NCI-H510A (cell line): ENCODE measurements around the gene CRHR1.

Experiments used
- DNase-seq: peaks from one replicate; lab custom pipeline; 2025; lab: John Stamatoyannopoulos, UW

CRHR1 gene

DNA sequence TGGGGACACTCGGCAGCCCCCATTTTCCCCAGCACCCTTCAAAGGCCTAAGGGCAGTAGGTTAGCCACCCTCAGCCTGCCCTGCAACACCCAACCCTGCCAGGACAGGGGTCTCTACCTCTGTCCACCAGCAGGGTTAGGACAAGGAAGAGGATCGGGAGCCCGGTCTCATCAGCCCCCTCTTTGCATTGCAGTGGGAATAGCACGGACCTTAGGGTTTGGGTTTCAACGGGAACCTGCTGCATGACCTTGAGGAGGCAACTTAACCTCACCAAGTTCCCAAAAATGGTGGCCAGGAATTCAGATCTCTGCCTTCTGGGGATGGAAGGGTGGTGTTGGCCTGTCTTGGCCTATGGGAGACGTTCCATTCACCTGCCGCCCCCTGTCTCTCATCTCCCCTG, 40.4 kb downstream of the CRHR1 start:
- no peak for DNase-seq

DNA sequence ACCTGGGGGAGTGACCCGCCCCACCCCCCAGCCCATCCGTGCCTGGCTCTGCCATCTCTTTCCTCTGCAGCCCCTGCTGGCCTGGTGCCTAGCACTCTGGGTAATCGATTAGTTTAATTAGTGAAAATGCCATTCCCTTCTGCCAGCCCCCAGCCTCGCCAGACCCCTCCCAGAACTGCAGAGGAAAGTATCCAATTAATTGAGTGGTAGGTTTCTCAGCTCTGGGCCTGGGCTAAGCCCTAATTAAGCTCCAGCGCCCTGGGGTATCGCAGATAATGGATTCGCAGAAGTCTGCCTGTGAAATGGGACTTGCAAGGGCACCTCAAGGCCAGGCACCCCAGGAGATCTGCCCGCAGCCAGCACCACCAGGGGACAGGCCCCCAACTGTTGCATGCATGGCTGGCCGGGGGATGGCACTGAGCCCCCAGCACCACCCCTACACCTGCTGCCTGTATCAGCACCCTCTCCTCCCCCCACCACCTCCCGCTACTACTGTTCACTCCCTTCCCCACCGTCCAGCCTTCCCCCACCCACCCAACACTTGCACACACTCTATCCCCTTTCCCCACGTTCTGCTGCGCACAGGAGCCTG, 40.9 kb downstream of the CRHR1 start:
- DNase-seq = no peak

DNA sequence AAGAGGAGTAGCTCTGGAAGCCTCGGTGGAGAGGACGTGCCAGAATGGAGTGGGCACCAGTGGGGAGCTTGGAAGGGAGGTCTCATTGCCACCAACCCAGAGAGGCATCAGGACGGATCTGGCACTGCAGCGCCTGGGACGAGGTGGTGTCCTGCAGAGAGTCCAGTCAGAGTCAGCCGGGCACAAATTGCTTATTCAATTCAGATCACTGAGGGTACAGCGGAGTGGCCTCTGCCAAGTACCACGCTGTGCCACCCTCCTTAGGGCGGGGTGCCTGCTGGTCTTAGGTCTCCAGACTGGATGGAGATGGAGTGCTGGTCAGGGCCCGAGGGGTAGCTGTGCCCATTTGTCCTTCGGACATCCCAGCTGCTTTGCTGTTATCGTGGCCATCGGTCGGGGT, 41.7 kb downstream of the CRHR1 start:
- no peak for DNase-seq

DNA sequence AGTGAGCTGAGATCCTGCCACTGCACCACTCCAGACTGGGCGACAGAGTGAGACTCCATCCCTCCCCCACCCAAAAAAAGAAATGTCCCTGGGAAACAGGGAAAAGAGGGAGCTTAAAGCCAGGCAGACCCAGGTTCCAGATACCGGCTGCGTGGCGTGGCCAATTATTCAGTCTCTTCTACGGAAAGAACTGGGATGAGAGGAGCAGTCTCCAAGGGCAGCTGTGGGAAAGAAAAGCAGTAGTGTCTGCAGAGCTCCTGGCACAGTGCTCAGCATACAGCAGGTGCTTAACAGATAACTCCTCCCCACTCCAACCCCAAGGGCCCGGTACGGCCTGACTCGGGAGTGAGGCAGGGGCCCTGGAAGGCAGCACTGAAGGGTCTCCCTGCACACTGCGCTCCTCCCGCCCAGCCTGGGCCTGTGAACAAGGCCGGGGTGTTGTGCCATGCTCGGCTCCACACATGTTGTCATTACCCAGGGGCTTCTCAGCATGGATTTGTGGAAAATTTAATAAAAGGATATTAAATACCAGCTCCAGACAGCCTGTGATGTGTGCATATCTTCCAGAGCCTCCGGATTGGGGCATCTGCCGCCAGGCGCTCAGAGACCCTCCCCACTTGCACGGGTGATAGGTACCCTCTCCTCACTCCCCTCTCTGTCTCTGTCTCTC, 42.9 kb downstream of the CRHR1 start:
- no peak for DNase-seq

DNA sequence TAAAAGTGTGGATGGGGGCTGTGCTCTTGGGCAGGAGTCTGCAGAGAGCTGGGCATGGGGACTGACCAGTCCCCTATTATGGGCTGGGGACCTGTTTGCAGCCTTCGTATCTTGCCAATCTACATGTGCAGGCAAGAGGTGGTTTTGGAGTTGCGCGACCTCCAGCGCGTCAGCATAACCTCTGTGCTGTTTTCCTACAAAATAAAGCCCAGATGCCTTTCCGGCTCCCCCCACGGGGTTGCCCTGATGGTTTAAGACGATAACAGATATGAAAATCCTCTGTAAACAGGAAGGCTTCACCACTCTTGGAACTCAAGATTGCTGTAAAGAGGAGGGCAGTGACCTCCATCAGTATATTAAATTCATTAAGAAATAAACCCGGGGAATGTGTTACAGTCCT, 44.1 kb downstream of the CRHR1 start:
- no peak for DNase-seq

DNA sequence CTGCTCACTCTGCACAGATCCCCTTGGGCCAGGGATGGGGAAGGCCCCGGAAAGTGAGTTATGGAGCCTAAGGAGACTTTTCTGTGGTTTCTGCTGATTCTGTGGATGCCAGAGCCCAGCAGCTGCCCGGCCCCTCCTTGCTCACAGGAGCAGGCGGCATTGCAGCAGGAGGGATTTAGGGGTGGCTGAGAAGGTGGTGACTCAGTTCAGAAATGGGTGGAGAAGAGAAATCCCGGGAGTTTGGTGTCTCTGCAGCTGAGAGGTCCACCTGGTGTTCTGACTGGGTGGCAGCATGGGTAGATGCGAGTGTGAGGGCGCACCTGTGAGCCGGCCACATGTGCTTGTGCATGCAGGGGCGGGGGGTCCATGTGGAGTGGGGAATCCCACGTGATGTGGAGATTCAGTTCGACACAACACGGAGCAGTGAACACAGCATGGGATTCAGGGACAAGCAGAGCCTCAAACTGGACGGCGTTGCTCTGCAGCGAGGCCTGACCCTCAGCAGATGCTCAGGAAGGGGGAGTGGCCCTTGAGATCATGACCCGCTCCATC, 44.5 kb downstream of the CRHR1 start:
- no peak for DNase-seq

DNA sequence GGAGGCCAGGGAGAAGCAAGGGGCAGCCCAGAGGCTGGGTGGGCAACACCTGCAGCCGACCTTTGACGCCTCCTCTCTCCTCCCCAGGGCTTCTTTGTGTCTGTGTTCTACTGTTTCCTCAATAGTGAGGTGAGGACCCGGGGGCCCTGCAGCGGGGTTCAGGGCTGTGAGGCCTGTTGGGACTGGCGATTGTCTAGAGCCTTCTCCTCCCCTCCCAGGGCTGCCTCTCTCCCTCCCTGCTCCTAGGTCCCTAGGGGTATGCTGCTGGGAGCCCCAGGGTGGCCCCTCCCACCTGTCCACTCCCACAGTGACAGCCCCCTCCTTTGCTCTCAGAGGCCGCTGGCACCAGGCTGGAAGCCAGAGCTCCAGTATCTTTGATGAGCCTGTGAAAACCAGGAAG, 49.8 kb downstream of the CRHR1 start:
- DNase-seq = no peak

DNA sequence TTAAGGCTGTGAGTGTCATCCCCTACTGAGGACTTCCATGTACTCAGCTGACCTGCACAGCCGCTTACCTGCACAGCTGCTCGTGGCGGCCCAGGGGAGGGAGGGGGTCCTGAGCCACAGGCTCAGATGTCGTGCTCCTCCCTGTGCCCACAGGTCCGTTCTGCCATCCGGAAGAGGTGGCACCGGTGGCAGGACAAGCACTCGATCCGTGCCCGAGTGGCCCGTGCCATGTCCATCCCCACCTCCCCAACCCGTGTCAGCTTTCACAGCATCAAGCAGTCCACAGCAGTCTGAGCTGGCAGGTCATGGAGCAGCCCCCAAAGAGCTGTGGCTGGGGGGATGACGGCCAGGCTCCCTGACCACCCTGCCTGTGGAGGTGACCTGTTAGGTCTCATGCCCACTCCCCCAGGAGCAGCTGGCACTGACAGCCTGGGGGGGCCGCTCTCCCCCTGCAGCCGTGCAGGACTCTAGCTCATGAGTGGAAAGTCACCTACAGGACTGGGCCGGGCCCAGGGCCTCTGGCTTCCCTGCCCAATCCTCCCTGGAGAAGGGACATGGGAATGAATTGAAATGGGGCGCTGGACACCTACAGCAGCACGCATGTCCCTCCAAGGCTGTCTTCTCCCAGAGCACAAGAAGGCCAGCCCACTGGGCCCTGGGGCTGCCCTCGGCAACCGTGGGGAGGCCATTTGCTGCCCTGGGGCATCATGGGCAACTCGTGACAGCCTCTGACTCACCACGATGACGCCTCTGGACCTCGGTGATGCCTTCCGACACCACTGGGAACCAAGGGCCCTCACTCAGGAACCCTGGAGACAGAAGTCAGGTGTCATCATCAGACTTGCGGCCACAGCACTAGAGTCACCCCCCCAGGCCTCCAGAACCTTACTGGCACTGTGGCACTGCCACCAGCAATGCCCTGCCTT, 50.6 kb downstream of the CRHR1 start:
- DNase-seq = no peak

DNA sequence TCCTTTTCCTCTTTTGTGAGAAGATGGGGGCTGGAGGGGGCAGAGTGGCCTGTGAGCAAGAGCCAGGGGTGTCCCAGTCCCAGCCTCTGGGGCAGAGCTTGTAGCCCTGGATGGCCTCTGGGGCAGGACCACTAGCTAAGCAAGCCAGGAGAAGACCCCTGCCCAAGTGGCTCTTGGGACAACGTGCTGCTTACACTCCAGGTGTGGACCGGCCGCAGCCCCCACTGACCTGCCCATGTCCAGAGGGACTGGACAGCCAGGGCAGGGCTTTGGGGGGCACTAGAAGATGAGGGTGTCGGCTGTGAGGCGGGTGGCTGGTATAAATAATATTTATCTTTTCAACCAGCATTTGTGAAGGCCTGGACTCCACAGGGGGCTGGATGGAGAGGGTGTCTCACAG, 51.4 kb downstream of the CRHR1 start:
- no peak for DNase-seq

DNA sequence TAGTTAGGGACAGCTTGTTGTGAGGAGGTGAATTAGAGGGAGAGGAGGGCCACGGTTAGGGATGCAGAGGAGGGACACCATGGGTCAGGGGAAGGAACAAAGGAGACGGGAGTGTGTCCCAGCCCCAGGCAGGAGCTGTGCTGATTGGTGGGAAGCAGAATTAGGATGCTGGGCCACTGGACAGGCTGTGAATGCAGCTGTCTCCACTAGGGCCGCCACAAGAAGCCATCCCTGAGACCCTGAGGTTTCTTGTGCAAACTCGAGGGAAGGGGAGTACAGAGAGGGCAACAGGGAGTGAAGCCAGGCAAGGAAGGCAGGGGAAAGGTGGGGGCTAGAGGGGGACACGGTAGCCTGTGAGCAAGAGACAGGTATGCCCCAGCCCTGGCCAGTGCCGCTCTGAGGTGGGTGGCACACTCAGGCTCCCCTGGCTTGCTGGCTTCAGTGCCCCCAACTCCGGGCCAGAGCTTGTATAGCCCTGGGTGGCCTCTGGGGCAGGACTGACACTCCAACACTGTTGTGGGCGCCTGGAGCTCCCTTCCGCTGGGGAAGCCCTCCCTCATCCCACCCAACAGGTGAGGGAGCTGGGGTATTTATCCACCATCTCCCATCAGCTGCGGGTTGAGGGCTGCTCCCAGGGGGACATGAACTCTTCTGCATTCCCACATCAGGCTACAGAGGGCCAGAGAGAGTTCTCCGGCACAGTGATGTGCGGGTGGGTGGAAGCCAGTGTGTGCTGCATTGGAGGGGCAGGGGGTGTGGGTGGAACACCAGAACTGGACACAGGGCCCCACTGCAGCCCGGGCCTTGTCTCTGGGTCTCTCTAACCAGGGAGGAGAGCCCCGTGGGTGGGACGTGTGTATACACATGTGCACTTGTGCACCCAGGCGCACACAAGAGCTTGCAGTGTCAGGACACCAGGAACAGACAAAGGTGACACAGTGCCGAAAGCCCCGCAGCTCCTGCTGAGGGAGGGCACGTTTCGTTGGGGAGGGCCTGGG, 52.2 kb downstream of the CRHR1 start:
- no peak for DNase-seq

DNA sequence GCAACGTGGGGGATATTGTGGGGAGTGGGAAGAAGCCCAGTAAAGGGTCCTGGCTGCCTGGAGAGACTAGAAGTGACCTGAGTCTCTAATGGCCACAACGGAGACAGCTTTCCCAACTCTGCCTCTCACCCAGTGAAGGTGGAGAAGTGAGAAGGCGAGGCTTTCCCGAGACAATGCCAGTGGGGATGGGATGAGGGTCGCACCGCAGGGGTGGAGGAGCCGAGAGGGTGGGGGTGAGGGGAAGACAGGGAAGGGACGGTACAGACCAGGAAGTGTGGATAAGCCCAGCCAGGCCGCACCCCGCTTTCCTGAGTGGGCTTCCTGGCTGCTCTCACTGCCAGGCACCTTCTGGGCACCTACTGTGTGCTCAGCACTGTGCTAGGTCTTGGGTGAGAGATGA, 53.1 kb downstream of the CRHR1 start:
- no peak for DNase-seq

DNA sequence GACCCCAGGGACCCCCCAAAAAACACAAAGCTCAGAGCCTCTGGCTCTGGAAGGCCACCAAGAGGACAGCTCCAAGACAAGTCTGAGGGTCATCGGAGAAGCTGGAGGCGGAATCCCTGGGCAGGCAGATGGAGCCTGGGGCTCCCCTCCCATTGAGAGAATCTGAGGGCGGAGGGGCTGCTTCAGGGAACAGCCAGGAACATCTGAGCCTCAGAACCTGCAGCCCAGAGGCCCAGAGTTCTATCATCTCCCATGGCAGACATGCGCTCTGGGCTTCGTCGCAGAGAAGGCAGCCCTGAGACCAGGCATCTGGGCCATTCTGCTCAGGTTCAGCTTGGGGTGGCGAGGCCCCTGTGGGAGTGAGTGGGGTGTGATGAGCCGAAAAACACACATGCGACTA, 53.5 kb downstream of the CRHR1 start:
- DNase-seq = no peak

DNA sequence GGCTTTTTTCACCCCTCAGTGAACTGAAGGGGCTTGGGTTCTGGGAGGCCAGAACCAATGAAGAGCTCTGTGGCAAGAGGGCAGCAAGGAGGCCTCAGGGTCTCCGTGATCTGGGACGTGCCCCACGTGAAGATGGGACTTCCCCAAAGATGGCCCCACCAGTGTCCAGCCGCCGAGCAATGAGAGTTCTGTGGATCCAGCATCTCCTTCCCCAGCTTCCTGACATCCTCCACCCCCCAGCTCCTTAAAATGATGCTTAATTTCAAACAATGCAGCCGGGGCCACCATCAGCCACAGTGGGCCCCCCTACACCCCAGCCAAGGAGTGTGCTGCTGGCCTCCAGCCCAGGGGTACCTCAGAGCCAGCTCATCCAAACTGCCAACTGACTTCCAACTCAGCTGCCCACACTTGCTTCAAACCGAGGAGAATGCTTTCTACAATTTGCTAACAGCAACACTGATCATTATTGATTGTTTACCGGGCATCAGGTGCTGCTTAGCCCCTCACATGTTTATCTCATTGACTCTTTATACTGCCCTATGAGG, 54.7 kb downstream of the CRHR1 start:
- no peak for DNase-seq

DNA sequence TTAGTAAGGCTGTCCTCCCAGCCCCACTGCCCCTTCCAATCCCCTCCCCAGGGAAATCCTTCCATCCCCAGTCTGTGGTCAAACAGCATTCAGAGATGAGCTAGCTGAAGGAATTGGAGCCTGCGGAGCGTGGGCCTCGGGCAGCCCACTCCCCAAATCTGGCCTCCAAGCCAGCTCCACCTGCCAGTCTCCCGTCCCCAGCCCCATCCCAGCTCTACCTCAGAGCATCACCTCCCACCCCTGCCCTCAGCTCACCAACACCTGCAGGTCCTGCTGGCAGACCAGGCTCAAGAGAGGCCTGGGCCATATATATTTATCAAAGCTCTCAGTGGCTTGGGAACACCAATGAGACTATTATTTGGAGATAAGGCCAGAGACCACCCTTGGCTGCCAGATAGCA, 55.3 kb downstream of the CRHR1 start:
- DNase-seq = no peak

DNA sequence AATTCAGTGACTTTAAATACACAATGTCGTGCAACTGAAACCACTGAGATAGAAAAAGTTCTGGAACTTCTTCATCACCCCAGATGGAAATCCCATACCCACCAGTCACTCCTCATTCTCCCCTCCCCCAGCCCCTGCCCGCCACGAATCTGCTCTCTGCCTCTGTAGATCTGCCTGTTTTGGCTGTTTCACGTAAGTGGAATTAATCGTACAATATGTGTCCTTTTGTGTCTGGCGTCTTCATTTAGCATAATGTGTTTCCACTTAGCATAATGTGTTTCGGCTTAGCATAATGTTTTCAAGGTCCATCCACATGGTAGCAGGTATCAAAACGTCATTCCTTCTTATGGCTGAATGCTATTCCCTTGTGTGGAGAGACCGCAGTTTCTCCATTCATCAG, 57.1 kb downstream of the CRHR1 start:
- DNase-seq = no peak

DNA sequence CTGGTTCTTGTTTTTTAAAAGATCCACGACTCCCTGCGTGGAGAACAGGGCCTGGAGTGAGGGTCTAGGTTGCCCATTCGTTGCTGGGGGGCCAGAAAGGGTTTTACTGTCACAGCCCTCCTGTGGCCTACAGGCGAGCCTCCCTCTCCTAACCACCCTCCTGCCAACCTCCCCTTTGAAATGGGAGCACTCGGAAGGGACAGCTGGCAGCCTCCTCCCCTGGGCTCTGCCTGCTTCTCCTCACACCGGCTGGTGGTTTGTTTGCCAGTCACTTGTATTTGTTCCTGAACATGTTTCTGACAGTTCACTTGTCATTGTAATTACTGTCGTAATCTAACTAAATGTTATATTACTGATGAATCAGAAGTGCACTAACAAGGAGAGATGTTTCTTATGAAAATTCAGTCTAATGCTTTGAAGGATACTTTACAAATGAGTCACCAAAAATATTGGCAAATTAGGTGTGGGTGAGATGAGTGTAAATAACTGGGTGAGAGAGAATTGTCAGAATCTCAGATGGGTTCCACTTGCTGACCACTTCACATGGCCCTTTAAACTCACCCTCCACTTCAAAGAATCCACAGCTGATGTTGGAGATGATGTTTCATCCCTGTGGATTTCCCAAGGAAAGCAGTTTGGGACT, 57.9 kb downstream of the CRHR1 start:
- peak; percentile 76 for DNase-seq

DNA sequence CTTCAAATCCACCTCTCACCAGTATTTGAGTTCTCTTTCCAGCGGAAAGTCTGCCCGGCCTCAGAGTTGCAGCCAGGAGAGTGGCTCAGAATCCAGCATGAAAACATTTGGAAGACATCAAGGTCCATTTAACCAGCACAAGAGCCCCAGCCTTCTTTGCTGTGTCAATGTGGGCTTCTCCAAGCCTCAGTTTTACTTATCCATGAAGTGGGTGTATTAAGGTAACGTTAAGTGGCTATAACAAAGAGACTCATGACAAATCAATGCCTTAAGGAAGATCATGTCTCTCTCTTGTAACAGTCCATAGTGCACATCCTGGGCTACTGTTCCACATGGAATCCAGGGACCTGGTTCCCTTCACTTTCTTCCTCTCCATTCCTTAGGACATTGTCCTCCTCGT, 59.6 kb downstream of the CRHR1 start:
- no peak for DNase-seq

DNA sequence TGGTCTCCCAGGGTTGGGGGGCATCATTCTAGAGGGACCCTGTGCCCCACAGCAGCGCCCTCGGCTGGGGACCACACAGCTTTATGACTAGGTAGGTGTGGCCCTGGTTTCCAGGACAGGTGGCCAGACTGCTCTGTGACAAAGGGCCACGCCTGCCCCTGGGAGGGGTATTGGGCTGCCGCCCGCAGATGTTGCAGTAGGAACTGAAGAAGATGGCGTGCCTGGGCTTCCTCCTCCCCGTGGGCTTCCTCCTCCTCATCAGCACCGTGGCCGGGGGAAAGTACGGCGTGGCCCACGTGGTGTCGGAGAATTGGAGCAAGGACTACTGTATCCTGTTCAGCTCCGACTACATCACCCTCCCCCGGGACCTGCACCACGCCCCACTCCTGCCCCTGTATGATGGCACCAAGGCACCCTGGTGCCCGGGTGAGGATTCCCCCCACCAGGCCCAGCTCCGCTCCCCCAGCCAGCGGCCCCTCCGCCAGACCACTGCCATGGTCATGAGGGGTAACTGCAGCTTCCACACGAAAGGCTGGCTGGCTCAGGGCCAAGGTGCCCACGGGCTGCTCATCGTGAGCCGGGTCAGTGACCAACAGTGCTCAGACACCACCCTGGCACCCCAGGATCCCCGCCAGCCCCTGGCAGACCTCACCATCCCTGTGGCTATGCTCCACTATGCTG, 60.7 kb downstream of the CRHR1 start, which contains the start of gene SPPL2C:
SPPL2C (plus strand) TSS at position 187 of the 681 bp plus-strand sequence; CDS start at position 213, 26 bp downstream.
- no peak for DNase-seq

DNA sequence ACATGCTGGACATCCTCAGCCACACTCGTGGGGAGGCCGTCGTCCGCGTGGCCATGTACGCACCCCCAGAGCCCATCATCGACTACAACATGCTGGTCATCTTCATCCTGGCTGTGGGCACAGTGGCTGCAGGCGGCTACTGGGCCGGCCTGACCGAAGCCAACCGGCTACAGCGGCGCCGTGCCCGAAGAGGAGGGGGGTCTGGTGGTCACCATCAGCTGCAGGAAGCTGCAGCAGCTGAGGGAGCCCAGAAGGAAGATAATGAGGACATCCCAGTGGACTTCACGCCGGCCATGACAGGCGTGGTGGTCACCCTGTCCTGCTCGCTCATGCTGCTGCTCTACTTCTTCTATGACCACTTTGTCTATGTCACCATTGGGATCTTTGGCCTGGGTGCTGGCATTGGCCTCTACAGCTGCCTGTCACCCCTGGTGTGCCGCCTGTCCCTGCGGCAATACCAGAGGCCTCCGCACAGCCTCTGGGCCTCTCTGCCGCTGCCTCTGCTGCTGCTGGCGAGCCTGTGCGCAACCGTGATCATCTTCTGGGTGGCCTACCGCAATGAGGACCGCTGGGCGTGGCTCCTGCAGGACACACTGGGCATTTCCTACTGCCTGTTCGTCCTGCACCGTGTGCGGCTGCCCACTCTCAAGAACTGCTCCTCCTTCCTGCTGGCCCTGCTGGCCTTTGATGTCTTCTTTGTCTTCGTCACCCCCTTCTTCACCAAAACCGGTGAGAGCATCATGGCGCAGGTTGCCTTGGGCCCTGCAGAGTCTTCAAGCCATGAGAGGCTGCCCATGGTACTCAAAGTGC, 61.5 kb downstream of the CRHR1 start:
- no peak for DNase-seq
